ENCODE measurements around the gene LNX2.
"Not testable (repeated sequence)": the region's sequence is repeated elsewhere in the genome, so short reads cannot be mapped to it uniquely, and the experiment has no call there.

Gene LNX2

DNA sequence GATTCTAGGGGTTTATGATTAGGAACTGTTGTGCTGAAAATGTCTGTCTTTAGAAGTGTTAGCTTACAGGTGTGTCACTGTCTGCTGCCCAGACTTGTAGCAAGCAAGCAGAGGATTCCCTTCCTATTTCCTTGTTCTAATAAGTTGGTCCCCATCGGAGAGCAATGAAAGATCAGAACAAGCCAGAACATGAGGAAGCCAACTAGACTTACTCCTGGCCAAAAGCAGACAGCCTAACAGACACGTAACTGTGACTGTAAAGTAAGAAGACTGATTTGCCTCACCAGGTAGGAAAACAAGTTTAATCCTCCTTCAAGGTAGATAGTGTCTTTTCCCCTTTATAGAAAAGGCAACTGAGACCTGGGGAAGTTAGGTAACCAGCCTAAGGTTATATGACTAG is 13.9 kb upstream of the LNX2 start:
- TF ChIP-seq, protein P1, sequence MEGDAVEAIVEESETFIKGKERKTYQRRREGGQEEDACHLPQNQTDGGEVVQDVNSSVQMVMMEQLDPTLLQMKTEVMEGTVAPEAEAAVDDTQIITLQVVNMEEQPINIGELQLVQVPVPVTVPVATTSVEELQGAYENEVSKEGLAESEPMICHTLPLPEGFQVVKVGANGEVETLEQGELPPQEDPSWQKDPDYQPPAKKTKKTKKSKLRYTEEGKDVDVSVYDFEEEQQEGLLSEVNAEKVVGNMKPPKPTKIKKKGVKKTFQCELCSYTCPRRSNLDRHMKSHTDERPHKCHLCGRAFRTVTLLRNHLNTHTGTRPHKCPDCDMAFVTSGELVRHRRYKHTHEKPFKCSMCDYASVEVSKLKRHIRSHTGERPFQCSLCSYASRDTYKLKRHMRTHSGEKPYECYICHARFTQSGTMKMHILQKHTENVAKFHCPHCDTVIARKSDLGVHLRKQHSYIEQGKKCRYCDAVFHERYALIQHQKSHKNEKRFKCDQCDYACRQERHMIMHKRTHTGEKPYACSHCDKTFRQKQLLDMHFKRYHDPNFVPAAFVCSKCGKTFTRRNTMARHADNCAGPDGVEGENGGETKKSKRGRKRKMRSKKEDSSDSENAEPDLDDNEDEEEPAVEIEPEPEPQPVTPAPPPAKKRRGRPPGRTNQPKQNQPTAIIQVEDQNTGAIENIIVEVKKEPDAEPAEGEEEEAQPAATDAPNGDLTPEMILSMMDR (IDR thresholded peaks at IDR 0.05; ENCODE audit: control insufficient read depth, insufficient read depth, low read depth, low read length, missing control alignments): no peak
- H3K4me3 ChIP-seq (ENCODE audit: control insufficient read depth, low read depth, low read length): no peak overlapping the region
- DNase-seq (ENCODE audit: low read depth): no peak

DNA sequence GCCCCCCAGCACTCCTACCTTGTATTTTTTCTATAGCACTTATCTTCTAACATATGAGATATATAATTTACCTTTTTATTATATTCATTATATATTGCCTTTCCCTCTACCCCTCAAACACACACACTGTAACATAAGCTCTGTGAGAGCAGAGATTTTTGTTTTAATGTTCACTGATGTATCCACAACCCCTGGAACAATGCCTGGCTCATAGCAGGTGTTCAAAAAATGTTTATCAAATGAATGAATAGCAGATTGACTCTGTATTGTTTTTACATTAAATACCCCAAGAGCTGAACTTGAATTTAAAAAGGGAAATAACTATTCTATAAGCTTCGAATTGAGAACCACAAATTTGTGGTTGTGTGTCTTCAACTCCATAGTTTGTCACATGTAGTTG is 12.3 kb upstream of the LNX2 start:
- H3K4me3 ChIP-seq (ENCODE audit: control insufficient read depth, low read depth, low read length): no peak overlapping the region
- TF ChIP-seq, protein P1 (IDR thresholded peaks at IDR 0.05; ENCODE audit: control insufficient read depth, insufficient read depth, low read depth, low read length, missing control alignments): no peak

GRCh38 chr13:27632214-27632613 is 11.9 kb upstream of the LNX2 start:
- TF ChIP-seq, protein P1 (IDR thresholded peaks at IDR 0.05; ENCODE audit: control insufficient read depth, insufficient read depth, low read depth, low read length, missing control alignments): no peak
- no peak for DNase-seq (ENCODE audit: low read depth)
- no peak overlapping the region for H3K4me3 ChIP-seq (ENCODE audit: control insufficient read depth, low read depth, low read length)

More for the DNA sequence above, 12.3 kb upstream of the LNX2 start:
- DNase-seq (ENCODE audit: low read depth): no peak

DNA sequence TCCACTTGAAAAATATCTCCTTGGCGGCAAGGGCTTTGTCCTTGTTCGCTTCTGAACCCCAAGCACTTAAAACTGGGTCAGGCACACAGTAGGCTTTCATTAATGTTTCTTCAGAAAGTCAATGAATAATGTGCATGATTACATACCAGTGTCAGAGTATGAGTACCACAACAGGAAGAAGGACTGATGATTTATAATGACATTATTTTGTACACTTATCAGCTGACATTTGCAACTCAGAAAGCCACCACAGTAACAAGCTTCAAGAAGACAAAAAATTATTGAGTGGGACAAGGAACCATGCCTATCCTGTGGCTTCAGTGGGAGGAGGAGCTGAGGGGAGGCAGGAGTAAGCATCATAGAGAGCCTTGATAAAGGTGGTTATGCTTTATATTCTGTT is 11.3 kb upstream of the LNX2 start:
- no peak overlapping the region for H3K4me3 ChIP-seq (ENCODE audit: control insufficient read depth, low read depth, low read length)
- no peak for DNase-seq (ENCODE audit: low read depth)
- TF ChIP-seq, protein P1 (IDR thresholded peaks at IDR 0.05; ENCODE audit: control insufficient read depth, insufficient read depth, low read depth, low read length, missing control alignments): no peak

GRCh38 chr13:27631156-27631555 is 10.8 kb upstream of the LNX2 start:
- DNase-seq (ENCODE audit: low read depth): no peak
- TF ChIP-seq, protein P1 (IDR thresholded peaks at IDR 0.05; ENCODE audit: control insufficient read depth, insufficient read depth, low read depth, low read length, missing control alignments): no peak
- H3K4me3 ChIP-seq (ENCODE audit: control insufficient read depth, low read depth, low read length): no peak overlapping the region

DNA sequence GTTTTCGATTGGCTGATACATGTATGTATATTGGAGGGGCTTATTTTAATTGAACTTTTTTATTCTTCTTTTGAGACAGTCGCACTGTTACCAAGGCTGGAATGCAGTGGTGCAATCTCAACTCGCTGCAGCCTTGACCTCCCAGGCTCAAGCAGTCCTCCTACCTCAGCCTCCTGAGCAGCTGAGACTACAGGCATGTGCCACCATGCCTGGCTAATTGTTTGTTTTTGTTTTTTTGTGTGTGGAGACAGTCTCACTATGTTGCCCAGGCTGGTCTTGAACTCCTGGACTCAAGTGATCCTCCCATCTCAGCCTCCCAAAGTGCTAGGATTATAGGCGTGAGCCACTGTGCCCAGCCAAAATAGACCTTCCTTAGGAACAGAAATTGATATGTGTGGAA is 8.4 kb upstream of the LNX2 start:
- H3K4me3 ChIP-seq (ENCODE audit: control insufficient read depth, low read depth, low read length); DNase-seq (ENCODE audit: low read depth): not testable (repeated sequence)

GRCh38 chr13:27628081-27628480 is 7.8 kb upstream of the LNX2 start:
- DNase-seq (ENCODE audit: low read depth): no peak
- no peak overlapping the region for H3K4me3 ChIP-seq (ENCODE audit: control insufficient read depth, low read depth, low read length)
- TF ChIP-seq, protein P1 (IDR thresholded peaks at IDR 0.05; ENCODE audit: control insufficient read depth, insufficient read depth, low read depth, low read length, missing control alignments): no peak

Data from AG09309 (cell line).